KG1 (cell line): ENCODE measurements around the gene ADPRM.
"Not testable (repeated sequence)": the region's sequence is repeated elsewhere in the genome, so short reads cannot be mapped to it uniquely, and the experiment has no call there.

Experiments used
- DNase-seq: peaks from one replicate; lab custom pipeline; 2025; lab: John Stamatoyannopoulos, UW

ADPRM gene, protein sequence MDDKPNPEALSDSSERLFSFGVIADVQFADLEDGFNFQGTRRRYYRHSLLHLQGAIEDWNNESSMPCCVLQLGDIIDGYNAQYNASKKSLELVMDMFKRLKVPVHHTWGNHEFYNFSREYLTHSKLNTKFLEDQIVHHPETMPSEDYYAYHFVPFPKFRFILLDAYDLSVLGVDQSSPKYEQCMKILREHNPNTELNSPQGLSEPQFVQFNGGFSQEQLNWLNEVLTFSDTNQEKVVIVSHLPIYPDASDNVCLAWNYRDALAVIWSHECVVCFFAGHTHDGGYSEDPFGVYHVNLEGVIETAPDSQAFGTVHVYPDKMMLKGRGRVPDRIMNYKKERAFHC

DNA sequence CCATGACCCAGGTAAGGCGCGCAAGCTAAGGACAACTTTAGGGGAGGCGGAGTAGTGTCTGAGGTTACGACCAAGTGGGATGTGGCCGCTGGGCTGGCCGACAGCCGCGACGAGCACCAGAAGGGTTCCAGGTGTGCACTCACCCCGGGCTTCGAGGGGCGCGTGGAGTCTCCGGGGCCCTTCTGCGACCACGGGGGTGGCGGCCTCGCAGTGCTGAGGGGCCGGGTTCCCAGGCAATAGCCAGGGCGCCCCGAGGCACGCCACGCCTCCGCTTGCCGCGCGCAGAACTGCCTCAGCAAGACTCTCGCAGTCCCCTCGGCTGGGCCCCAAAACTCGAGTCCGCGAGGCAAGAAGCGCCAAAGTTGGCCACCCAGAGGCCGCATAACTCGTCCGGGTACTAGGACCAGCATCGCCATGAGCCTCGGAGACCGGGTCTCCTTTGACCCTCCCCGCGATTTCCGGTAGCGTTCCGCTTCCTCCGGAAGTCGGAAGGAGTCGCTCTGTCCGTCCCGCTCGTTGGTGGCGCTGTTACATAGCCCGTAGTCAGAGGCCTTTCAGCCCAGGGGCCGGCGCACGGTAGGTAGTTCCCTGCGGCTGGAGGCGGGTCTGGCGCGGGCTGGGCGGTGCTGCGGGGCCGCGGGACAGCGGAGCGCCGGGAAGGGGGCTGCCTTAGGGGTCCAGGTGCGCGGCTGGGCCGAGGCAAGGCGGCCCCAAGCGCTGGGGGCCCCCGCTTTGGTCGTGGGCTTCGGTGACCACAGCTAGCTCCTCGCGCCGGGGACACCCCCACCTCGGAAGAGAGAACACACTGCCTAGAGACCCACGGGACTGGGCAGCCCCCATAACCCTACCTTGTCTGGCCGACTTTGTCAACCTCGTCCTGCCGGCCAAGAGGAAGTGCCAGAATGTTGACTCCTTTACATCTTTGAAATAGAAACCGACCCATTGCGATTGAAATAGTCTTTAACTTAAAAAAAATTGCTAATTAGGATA lies at the start of gene ADPRM, which contains the start of gene SCO1:
TSS of gene ADPRM (plus strand) at position 503 of the 990 bp plus-strand sequence. CDS start 7,333 bp downstream, outside the sequence.
TSS of gene SCO1 (minus strand) at position 442 of the 990 bp plus-strand sequence. CDS start at position 416, 26 bp downstream.
- peak; percentile 28 for DNase-seq

DNA sequence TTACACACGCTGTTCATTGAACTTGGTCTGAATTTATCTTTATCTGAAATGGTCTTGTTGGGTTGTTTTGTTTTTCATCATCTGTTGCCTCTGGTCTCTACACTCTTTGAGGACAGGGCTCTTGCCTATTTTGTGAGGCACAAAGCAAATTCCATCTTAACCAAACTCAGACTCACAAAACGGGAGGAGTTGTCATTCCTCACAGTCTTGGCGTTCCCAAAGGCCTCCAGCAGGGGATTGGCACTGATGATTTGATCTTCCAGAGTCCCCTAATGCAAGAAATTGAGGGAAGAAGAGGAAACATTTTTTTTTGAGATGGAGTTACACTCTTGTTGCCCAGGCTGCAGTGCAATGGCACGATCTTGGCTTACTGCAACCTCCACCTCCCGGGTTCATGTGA lies 49.0 kb upstream of the ADPRM start:
- no peak for DNase-seq

DNA sequence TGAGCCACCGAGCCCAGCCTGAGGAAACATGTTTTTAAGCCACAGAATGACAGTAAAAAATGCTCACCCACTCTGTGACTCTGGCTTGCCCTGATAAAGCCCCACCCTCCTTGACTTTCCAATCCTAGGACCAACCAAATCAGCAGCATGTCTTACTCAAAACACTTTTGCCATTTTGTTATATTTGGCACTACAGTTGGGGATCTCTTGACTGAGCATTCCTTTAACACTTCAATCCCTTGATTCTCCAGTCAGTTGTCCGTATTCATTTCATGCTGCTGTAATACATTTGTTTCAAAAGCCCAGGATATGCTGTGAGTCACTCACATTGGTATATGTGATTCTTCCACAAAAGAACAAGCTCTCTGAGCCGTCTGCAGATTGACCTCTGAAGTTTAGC lies 48.4 kb upstream of the ADPRM start:
- DNase-seq = no peak

DNA sequence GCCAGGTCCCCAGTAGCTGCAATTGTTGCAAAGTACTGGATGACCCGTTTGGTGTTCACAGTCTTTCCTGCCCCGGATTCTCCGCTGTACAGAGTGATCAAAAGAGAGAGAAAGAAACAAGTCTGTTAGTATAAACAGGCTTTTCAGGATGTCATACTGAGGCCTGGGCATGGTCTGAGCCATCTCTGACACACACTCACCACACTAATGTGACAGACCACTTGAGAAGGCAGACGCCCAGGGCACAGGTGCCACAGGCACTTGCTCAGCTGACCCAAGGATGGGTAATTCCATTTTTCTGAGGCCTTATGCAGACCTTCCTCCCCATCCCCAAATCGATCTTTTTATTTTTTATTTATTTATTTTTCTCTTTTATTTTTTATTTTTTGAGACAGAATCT lies 47.8 kb upstream of the ADPRM start:
- DNase-seq = no peak

- no peak for DNase-seq
These were observed 45.5 kb upstream of the ADPRM start for GRCh38 chr17:10651927-10652326.

DNA sequence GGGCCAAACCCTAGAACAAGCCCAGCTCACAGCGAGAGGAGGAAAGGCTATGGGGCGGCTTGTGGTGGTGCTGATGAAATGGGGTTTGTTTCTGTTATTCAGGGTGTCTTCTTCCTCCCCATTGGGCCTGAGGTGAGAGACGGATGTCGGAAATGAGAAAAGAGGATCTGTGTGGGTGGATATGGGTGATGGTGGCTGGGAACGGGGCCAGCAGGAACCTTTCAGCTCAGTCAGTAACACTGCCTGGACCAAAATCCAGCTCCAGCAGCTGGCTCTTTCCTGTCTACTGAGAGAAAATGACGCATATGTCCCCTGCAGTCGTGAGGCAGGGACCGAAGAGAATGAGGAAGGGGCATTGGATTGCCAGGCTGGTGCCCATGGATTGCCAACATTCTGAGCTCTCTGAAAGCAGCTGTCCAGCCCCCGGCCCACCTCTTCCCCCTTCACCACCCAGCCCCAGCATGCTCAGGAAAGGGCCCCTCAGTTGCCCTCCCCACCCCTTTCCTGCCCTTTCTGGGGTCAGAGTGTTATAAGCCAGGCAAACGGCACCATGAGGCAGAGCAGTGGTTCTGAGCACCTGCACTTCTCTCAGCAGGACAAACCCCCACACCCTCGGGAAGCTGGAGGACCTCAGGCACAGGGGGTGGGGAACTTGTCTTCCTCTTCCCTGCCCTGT lies 44.3 kb upstream of the ADPRM start:
- DNase-seq = no peak

GRCh38 chr17:10653987-10654386 lies 43.4 kb upstream of the ADPRM start:
- DNase-seq = no peak

GRCh38 chr17:10657148-10657547 lies 40.2 kb upstream of the ADPRM start, which contains the start of gene MYH3:
MYH3 (minus strand) TSS chr17:10657309; CDS start chr17:10655064, 2,245 bp downstream.
- DNase-seq = no peak

- no peak for DNase-seq
These were observed 39.5 kb upstream of the ADPRM start for GRCh38 chr17:10657879-10658278.

- no peak for DNase-seq
These were observed 36.0 kb upstream of the ADPRM start for GRCh38 chr17:10661437-10661836.

- no peak for DNase-seq
These were observed 34.2 kb upstream of the ADPRM start for GRCh38 chr17:10663231-10663630.

- DNase-seq = no peak
These were observed 32.8 kb upstream of the ADPRM start for GRCh38 chr17:10664571-10664970.

- DNase-seq = no peak
These were observed 30.5 kb upstream of the ADPRM start for GRCh38 chr17:10666906-10667305.

- DNase-seq = no peak
These were observed 28.6 kb upstream of the ADPRM start for GRCh38 chr17:10668775-10669174.

GRCh38 chr17:10673312-10673711 lies 24.1 kb upstream of the ADPRM start:
- no peak for DNase-seq

DNA sequence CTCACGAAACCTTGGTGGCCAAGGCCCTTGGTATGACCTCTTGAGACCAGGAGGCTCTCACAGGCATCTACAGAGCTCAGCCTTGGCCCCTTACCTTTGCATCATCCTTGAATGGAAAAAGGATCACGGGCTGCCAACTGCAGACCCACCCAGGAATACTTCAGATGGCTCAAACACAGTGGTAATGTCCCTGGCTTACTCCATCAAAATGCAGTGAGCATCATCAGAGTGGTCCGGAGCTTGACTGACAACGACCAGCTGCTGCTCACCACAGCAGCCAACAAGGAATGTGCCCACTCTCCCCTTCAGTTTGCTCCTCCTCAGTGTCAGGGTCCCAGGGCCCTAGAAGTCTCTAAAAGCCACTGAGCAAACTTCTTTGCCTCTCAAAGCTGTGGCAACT lies 22.7 kb upstream of the ADPRM start:
- no peak for DNase-seq

- DNase-seq = no peak
These were observed 15.4 kb upstream of the ADPRM start for GRCh38 chr17:10681866-10682446.

DNA sequence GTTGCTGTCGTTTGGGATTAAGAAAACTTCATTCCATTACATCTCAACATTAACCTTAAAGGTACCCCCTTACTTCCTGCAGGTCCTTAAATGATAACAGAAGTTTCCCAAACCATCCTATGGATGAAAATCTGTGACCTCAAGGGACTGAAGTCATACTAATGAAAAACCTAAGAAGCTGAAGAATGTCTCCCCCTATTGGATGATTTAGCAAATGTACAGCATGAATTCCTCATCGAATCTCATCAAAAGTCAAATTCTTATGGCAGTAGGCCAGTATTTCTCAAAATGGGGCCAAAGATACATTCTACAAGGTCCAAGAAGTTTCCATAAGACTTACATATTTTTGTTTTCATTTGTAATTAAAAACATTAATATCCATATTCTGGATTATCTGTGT lies 13.5 kb upstream of the ADPRM start:
- DNase-seq = no peak

DNA sequence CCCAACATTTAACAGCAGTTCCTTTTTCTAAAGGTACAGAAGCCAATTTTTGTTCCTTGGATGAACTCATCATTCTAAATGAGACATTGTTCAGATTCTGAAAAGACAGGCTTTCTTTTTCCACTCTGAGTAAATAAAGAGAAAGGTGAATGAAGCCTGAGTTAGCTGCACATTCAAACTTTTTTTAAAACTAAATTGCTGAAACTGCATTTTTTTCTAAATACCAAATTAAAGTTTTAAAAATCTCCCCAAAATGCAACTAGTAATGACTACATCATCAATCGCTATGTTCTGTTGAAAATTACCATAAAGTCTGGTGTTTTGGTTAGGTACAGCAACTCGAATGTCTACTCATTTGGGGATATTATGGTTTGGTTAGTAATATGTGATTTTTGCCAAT lies 9.9 kb upstream of the ADPRM start:
- no peak for DNase-seq

GRCh38 chr17:10695875-10696407 lies 1.5 kb upstream of the ADPRM start:
- not testable (repeated sequence) for DNase-seq

- no peak for DNase-seq
These were observed 863 bp downstream of the ADPRM start for GRCh38 chr17:10698096-10698818.
